RWPE2 (cell line): Measurements from ENCODE around the gene AMZ1.

ENCODE experiments used
- ATAC-seq: fragments of 200-7000 bp; cut with Tn5 transposase; 3 replicates; pipeline ENCODE4 v1.9.1; 2021; ENCODE audit warnings: low read depth
- DNase-seq: peaks from one replicate; pipeline ENCODE4 v3.0.0-alpha.2; 2020; ENCODE audit warnings: low spot score
- H3K27ac ChIP-seq: fragments of 450-650 bp; 2 replicates; pipeline ENCODE4 v1.5.1; 2017; ENCODE audit warnings: mild to moderate bottlenecking; ENCODE audit not compliant: poor library complexity, severe bottlenecking
- H3K27me3 ChIP-seq: fragments of 250-450 bp; sonication (Bioruptor Pico); 2 replicates; pipeline ENCODE4 v1.5.1; 2021; ENCODE audit warnings: mild to moderate bottlenecking, moderate library complexity; ENCODE audit not compliant: insufficient read depth, poor library complexity, severe bottlenecking
- H3K36me3 ChIP-seq: fragments of 250-450 bp; sonication (Bioruptor Pico); 2 replicates; pipeline ENCODE4 v1.5.1; 2020; ENCODE audit warnings: low read depth, mild to moderate bottlenecking, moderate library complexity
- H3K4me1 ChIP-seq: fragments of 250-450 bp; sonication (Bioruptor Pico); 2 replicates; pipeline ENCODE4 v1.5.1; 2021; ENCODE audit warnings: mild to moderate bottlenecking, moderate library complexity; ENCODE audit not compliant: insufficient read depth, poor library complexity, severe bottlenecking
- H3K4me3 ChIP-seq: fragments of 250-450 bp; sonication (Bioruptor Pico); 2 replicates; pipeline ENCODE4 v1.5.1; 2021; ENCODE audit warnings: mild to moderate bottlenecking, moderate library complexity; ENCODE audit not compliant: severe bottlenecking
- H3K9me3 ChIP-seq: fragments of 250-450 bp; sonication (Bioruptor Pico); 2 replicates; pipeline ENCODE4 v1.5.1; 2021; ENCODE audit warnings: mild to moderate bottlenecking, moderate library complexity; ENCODE audit not compliant: severe bottlenecking
- CTCF ChIP-seq: fragments of 450-650 bp; IDR thresholded peaks from one replicate; pipeline ENCODE4 v1.5.1; 2017; ENCODE audit warnings: mild to moderate bottlenecking, moderate library complexity; ENCODE audit not compliant: poor library complexity, severe bottlenecking

Gene AMZ1

GRCh38 chr7:2714636-2715035 lies 26.6 kb downstream of the AMZ1 start:
- TF ChIP-seq CTCF: no peak
- Histone ChIP-seq H3K4me3 (no peak overlapping the region), H3K36me3 (no peaks in the 10 kb centered on the region), H3K27me3 (no peaks in the 10 kb centered on the region), H3K9me3 (no peaks in the 10 kb centered on the region), H3K4me1 (no peaks in the 10 kb centered on the region), H3K27ac (no peak overlapping the region)
- ATAC-seq (no peak), DNase-seq (no peak)

DNA sequence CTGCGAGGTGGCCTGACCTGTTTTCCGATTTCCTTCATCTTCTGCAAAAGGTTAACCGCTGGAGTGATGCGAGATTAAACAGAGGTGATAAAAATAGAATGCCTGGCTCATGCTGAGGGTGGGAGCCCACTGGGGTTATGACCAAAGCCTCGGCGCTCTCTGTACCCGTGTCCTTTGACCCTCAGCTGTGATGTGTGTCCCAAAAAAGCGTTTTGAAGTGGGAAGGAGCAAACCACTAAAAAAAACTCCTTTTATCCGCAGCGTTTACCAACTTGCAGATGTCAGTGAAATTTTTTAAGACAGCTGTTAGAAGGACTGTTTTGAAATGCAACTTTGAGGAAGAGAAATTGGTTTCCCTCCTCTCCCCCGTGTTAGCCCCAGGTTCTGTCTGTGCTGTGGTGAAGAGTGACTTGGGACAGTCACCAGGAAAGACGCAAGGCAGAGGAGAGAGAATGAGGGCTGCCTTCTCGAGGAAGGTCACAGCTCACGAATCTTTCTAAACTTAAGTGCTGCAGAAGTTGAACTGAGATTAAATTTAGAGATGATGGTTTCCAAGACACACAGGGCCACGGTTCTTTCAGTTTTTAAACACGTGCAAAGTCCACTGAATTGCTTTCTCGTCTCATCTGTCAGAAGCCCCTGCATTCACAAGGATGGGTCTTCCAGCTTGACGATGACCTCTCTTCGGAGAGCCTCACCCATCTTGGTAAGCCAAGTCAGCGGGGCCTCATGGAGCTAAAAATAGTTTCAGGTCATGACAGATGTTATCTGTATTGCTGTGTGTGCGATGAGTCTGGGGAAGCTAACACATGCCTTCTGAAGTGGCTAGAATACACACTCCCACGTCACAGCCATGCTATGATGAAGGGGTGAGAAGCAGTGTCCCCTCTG lies 27.6 kb downstream of the AMZ1 start:
- no peaks in the 10 kb centered on the region for H3K9me3 ChIP-seq
- H3K27ac ChIP-seq: no peak overlapping the region
- no peak for TF ChIP-seq CTCF
- peaks cover 6% of the 10 kb centered on the region for H3K36me3 ChIP-seq
- H3K4me1 ChIP-seq: no peaks in the 10 kb centered on the region
- DNase-seq: no peak
- no peaks in the 10 kb centered on the region for H3K27me3 ChIP-seq
- no peak for ATAC-seq
- H3K4me3 ChIP-seq: no peak overlapping the region

GRCh38 chr7:2716488-2716887 lies 28.5 kb downstream of the AMZ1 start:
- no peak overlapping the region for H3K27ac ChIP-seq
- no peaks in the 10 kb centered on the region for H3K9me3 ChIP-seq
- no peaks in the 10 kb centered on the region for H3K4me1 ChIP-seq
- ATAC-seq (no peak), DNase-seq (no peak)
- no peak for TF ChIP-seq CTCF
- peaks cover 6% of the 10 kb centered on the region for H3K36me3 ChIP-seq
- H3K27me3 ChIP-seq: no peaks in the 10 kb centered on the region
- no peak overlapping the region for H3K4me3 ChIP-seq

DNA sequence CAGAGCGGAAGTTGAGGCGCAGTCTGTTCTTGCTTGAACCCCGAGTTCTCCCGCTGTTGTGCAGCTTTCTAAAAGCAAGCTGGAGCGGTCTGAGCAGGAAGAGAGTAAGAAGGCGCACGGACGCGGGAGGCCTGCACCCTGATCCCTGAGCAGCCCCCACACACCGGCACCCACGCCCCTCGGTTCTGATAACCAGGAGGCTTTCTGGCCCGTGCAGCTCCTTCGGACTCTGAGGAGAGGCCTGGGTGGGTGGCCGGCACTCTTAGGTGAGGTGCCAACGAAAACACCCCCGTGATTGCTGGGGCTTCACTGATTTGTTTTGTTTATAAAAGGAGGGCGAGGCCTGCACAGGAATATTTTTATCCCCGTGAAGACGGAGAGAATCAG lies 28.9 kb downstream of the AMZ1 start:
- H3K4me1 ChIP-seq: no peaks in the 10 kb centered on the region
- no peak for DNase-seq
- H3K27ac ChIP-seq: no peak overlapping the region
- no peak for TF ChIP-seq CTCF
- H3K4me3 ChIP-seq: no peak overlapping the region
- no peak for ATAC-seq
- peaks cover 6% of the 10 kb centered on the region for H3K36me3 ChIP-seq
- H3K9me3 ChIP-seq: no peaks in the 10 kb centered on the region
- no peaks in the 10 kb centered on the region for H3K27me3 ChIP-seq
